Activated T-cell treated with anti-CD3 and anti-CD28 coated beads for 1 hour (primary cell): ENCODE data around the gene DENND5A.
"Not testable (repeated sequence)": the region's sequence is repeated elsewhere in the genome, so short reads cannot be mapped to it uniquely, and the experiment has no call there.

Experiments used
- DNase-seq: peaks from one replicate; pipeline ENCODE4 v3.0.0-alpha.2; 2020; ENCODE audit warnings: low read depth

DENND5A gene

GRCh38 chr11:9137293-9138132 is 127.6 kb downstream of the DENND5A start:
- peak; percentile 56 for DNase-seq

- no peak for DNase-seq
Measured at GRCh38 chr11:9136741-9137140, 128.4 kb downstream of the DENND5A start.

DNA sequence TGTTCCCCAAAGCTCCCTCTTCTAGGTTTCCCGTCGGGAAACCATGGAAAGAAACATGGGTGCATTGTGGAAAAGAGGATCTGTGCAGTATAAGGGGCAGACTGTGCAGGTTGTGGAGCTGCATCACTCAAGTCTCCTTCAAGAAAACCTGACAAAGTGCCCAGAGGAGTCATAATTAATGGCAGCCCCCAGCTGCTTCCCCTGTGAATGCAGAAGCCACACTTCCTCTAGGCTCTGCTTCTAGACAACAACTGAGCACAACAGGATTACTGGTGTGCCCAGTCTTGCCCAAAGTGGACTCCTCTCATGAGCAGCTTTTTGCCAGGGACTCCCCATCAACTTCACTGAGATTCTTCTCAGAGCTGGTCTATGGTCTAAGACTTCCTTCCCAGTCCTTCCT is 131.2 kb downstream of the DENND5A start:
- no peak for DNase-seq

GRCh38 chr11:9132203-9132878 is 132.8 kb downstream of the DENND5A start:
- no peak for DNase-seq

GRCh38 chr11:9130297-9130696 is 134.9 kb downstream of the DENND5A start:
- DNase-seq: no peak

DNA sequence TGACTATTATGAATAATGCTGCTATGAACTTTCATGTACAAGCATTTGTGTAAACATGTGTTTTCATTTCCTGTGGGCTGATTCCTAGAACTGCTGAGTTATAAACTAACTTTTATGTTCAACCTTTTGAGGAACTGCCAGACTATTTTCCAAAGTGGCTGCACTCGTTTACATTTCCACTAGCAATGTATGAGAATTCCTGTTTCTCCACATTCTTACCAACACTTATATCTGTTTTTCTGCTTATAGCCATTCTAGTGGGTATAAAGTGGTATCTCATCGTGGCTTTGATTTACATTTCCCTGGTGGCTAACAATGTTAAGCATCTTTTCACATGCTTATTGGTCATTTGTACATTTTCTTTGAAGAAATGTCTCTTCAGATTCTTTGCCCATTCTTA is 138.5 kb downstream of the DENND5A start:
- no peak for DNase-seq

DNA sequence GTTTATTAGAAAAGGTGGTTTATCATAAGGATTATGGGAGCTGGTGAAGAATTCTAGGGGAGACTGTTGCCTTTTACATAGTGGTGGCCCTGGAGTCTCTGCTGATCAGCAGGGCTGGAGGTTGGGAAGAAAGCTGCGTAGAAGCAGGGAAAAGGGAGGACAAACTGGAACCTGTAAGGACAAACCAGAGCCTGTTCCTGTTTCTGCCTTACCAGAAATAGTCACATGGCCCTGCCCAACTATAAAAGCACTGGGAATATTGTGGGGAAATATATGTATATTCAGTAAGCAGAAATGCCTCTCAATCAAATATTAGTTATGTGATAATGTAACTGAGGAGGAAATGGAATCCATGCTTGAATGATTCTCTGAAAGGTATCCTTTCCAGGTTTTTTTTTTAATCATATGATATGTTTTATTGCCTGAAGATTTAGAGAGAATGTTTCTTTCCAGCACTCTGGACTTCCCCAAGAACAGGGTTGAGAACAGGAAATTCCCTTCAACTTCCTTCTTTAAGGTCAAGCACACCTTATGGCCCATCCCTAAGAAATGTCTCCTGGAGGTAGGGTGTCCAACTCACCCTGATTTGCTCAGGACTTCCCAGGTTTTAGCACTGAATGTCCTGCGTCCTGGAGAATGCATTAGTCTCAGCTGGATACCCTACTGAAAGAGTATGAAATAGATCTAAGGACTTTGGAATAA is 139.8 kb downstream of the DENND5A start:
- DNase-seq: no peak

- no peak for DNase-seq
Measured at GRCh38 chr11:9123595-9124304, 141.4 kb downstream of the DENND5A start.

GRCh38 chr11:9121469-9121796 is 143.7 kb downstream of the DENND5A start:
- no peak for DNase-seq

- DNase-seq: no peak
Measured at GRCh38 chr11:9120664-9121468, 144.3 kb downstream of the DENND5A start.

- no peak for DNase-seq
Measured at GRCh38 chr11:9118277-9118676, 146.9 kb downstream of the DENND5A start.

GRCh38 chr11:9112075-9112474 is 153.1 kb downstream of the DENND5A start:
- DNase-seq: no peak

DNA sequence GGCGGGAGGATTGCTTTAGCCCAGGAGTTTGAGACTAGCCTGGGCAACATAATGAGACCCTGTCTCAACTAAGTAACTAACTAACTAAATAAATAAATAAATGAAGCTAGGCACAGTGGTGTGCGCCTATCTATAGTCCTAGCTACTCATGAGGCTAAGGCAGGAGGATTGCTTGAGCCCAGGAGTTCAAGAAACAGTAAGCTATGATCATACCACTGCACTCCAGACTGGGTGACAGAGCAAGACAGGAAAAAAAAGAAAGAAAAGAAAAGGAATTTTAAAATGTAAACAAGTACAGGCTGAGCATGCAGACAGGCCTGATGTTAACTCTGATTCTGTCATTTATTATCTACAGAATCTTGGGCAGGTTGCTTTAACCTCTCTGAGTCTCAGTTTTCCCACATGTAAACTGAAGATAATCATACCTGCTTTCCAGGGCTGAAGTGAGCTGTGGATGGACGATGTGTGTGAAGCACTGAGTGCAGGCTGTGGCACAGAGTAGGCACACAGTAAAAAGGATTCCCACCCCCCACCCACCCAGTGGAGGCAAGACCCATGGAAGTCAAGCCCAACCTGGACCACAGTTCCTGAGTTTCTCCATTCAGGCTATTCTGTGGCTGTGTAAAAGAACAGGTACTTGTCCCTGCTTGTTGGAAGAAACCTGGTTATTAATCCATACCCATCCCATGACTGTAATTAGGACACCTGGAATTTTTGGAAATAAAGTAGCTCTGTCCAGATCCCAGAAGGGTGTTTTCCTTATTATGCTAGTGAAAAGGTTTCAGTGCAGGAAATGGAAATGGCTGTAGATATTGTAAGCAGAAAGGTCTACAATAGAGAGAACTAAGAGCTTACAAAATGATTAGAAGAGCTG is 155.1 kb downstream of the DENND5A start:
- no peak for DNase-seq

DNA sequence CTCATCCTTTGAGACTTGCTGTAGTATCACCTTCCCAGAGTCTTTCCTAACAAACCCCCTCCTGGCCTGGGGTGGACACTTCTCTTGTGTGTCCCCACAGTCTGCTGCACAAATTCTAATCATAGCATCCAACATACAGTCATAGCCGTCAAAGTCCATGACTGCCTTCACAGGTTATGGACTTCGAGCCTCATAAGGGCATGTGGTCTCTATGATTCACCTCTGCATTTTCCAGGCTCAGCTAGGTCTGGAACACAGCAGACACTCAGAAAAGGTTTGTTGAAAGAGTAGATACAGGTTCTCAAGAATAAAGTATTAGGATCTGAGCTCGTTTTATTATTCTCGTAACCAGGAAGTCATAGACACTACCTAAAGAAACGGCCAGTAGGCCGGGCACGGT is 160.6 kb downstream of the DENND5A start:
- no peak for DNase-seq

GRCh38 chr11:9103542-9104276 is 161.4 kb downstream of the DENND5A start:
- DNase-seq: no peak

GRCh38 chr11:9099617-9100016 is 165.5 kb downstream of the DENND5A start:
- no peak for DNase-seq

GRCh38 chr11:9098455-9098854 is 166.7 kb downstream of the DENND5A start:
- DNase-seq: not testable (repeated sequence)

- DNase-seq: not testable (repeated sequence)
Measured at GRCh38 chr11:9097186-9097943, 167.8 kb downstream of the DENND5A start.

- DNase-seq: no peak
Measured at GRCh38 chr11:9096427-9096826, 168.7 kb downstream of the DENND5A start.
